T-helper 2 cell treated with Interferon-gamma antibody and Interleukin-4, amounts not matched to agents 5 μg/mL and 100 μg/mL, for 36 hours (primary cell): ENCODE measurements around the gene GET4.
"Not testable (repeated sequence)": the region's sequence is repeated elsewhere in the genome, so short reads cannot be mapped to it uniquely, and the experiment has no call there.

Source experiments
- DNase-seq: peaks from one replicate; pipeline ENCODE4 v3.0.0; 2021; ENCODE audit warnings: low spot score
- H3K27ac Mint-ChIP-seq: one replicate; pipeline ENCODE4 v1.8.0; 2021; ENCODE audit warnings: mild to moderate bottlenecking, mixed read lengths
- H3K27me3 Mint-ChIP-seq: one replicate; pipeline ENCODE4 v1.8.0; 2021; ENCODE audit warnings: low read depth, mixed read lengths
- H3K36me3 Mint-ChIP-seq: one replicate; pipeline ENCODE4 v1.8.0; 2021; ENCODE audit warnings: low read depth, mixed read lengths
- H3K4me1 Mint-ChIP-seq: one replicate; pipeline ENCODE4 v1.8.0; 2021; ENCODE audit warnings: low read depth, mixed read lengths
- H3K4me3 Mint-ChIP-seq: one replicate; pipeline ENCODE4 v1.8.0; 2022; ENCODE audit warnings: mild to moderate bottlenecking, moderate library complexity, mixed read lengths
- H3K9me3 Mint-ChIP-seq: one replicate; pipeline ENCODE4 v1.8.0; 2021; ENCODE audit warnings: mixed read lengths

The GET4 gene

DNA sequence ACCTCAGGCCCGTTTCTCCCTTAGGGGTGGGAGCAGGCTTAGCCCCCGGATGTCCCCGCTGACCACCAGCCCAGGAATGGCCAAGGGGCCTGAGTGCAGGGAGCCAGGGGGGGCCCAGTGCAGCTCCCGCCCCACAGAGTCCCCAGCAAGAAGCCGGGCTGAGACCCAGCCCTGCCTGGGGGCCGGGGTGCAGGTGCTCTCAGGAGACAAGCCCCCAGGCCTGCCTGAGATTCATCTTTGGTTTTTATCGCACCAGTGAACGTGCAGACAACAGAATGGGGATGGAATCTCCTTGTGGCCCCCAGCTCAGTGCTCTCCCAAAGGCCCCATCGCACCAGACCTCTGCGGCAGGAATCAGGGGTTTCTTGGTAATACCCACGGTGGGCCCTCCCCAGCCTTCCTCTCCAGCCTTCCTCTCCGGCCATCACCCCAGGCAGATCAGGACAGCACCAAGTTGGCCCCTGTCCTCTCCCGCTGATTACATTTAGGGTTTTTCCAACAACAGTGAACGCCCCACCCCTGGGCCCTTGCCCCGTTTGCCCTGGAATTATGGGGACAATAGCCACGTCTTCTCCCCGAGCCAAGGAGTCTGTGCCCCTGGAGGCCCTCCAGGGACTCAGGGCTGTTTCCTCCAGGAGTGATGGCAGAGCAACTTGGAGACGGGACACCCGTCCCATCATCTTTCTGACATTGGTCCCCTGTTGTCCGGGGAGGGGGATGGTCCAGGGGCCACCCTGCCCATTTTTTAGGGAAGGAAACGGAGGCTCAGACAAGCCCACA, 55.7 kb downstream of the GET4 start:
- DNase-seq: no peak
- H3K4me1 Mint-ChIP-seq: peaks cover 20% of the 10 kb centered on the region
- H3K36me3 Mint-ChIP-seq: peaks cover 9% of the 10 kb centered on the region
- no peaks in the 10 kb centered on the region for H3K9me3 Mint-ChIP-seq
- no peak overlapping the region for H3K4me3 Mint-ChIP-seq
- H3K27ac Mint-ChIP-seq: peak overlapping the region; percentile 41
- no peaks in the 10 kb centered on the region for H3K27me3 Mint-ChIP-seq

GRCh38 chr7:932651-932975, 56.3 kb downstream of the GET4 start:
- H3K27ac Mint-ChIP-seq: no peak overlapping the region
- no peak overlapping the region for H3K4me3 Mint-ChIP-seq
- H3K9me3 Mint-ChIP-seq: no peaks in the 10 kb centered on the region
- H3K4me1 Mint-ChIP-seq: peaks cover 20% of the 10 kb centered on the region
- no peaks in the 10 kb centered on the region for H3K27me3 Mint-ChIP-seq
- H3K36me3 Mint-ChIP-seq: peaks cover 9% of the 10 kb centered on the region
- no peak for DNase-seq

GRCh38 chr7:934469-935163, 58.3 kb downstream of the GET4 start:
- Mint-ChIP-seq H3K9me3 (no peaks in the 10 kb centered on the region), H3K27me3 (no peaks in the 10 kb centered on the region), H3K36me3 (peaks cover 3% of the 10 kb centered on the region), H3K4me3 (no peak overlapping the region), H3K4me1 (peaks cover 10% of the 10 kb centered on the region), H3K27ac (no peak overlapping the region)
- no peak for DNase-seq

- Mint-ChIP-seq H3K27me3 (no peaks in the 10 kb centered on the region), H3K4me3 (no peak overlapping the region), H3K4me1 (peaks cover 7% of the 10 kb centered on the region), H3K27ac (no peak overlapping the region), H3K9me3 (peaks cover 7% of the 10 kb centered on the region), H3K36me3 (peaks cover 6% of the 10 kb centered on the region)
- DNase-seq: no peak
These were observed 59.0 kb downstream of the GET4 start for GRCh38 chr7:935164-935873.

DNA sequence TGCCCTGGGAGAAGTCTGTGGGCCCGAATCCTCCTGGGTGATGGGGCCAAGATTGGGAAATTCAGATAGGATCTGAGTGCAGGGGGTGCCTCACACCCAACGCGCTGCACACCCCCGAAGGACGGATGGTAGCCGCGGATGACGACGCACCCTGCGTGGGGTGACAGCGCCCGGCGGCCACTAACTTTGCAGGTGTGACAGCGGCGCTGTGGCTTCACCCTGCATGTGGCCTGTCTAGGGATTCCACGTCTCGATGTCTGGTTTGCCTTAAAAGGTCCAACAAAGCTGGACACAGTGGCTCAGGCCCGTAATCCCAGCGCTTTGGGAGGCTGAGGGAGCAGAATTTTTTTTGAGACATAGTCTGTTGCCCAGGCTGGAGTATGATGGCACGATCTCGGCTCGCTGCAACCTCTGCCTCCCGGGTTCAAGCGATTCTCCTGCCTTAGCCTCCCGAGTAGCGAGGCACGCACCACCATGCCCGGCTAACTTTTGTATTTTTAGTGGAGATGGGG, 59.6 kb downstream of the GET4 start:
- Mint-ChIP-seq H3K4me1 (peaks cover 12% of the 10 kb centered on the region), H3K27ac (peak overlapping the region; percentile 41), H3K9me3 (peaks cover 13% of the 10 kb centered on the region), H3K4me3 (peak overlapping the region; percentile 29), H3K27me3 (peaks cover under 1% of the 10 kb centered on the region), H3K36me3 (peaks cover 6% of the 10 kb centered on the region)
- no peak for DNase-seq

- Mint-ChIP-seq H3K4me1 (peaks cover 14% of the 10 kb centered on the region), H3K27ac (peak overlapping the region; percentile 41), H3K27me3 (peaks cover 3% of the 10 kb centered on the region), H3K4me3 (peak overlapping the region; percentile 29), H3K9me3 (peaks cover 19% of the 10 kb centered on the region), H3K36me3 (peaks cover 6% of the 10 kb centered on the region)
- DNase-seq: peak; percentile 48
These were observed 60.2 kb downstream of the GET4 start for GRCh38 chr7:936386-937054.

DNA sequence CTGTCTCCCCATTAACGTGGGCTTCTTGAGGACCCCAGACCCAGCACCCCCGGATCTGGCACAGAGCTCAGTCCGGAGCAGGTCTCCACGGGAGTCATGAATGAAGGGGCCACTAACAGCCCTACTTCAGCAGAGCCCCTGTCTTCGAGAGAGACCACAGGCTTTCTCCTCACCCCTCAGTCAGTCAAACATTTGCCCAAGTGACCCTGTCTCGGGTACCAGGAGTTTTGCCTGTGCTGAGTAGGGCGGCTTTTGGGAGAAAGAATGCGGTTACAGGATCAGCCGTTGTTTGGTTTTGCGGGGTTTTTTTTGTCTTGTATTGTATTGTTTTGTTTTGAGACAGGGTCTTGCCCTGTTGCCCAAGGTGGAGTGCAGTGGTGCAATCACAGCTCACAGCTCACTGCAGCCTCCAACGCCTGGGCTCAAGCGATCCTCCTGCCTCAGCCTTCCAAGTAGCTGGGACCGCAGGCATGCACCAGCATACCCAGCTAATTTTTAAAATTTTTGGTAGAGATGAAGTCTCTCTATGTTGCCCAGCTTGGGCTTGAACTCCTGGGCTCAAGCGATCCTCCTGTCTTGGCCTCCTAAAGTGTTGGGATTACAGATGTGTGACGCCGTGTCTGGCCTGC, 61.6 kb downstream of the GET4 start:
- Mint-ChIP-seq H3K4me1 (peaks cover 17% of the 10 kb centered on the region), H3K36me3 (peaks cover 6% of the 10 kb centered on the region)
- no peak for DNase-seq

DNA sequence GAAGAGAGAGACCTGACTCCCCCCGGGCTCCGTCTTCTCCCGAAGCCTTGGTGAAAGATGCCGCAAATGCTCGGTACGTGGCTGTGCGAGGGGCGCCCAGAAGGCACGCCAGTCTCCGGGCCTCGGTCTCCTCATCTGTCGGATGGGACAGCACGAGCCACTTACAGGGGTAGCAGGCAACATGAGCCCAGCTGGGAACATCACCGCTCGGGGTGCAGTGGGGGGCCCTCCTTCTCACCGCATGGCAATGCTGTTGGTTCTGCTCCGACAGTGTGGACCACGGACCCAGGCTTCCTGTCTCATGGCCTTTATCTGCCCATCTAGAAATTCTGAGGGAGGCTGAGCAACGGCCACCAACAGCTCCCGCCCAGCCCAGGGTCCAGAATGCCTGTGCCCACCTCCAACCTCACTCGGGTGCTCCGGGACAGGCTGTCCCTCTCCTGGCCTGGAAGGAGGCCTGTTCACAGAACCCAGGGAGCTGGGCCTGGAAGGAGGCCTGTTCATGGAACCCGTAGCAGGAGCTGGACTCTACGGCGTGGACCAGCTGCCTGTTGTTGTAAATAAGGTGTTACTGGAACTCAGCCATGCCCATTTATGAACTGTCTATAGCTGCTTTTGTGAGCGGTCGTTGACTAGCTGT, 62.3 kb downstream of the GET4 start:
- Mint-ChIP-seq H3K27ac (no peak overlapping the region), H3K9me3 (peaks cover 23% of the 10 kb centered on the region), H3K27me3 (peaks cover 9% of the 10 kb centered on the region), H3K4me3 (no peak overlapping the region), H3K4me1 (peaks cover 17% of the 10 kb centered on the region), H3K36me3 (peaks cover 6% of the 10 kb centered on the region)
- DNase-seq: no peak

More for the DNA sequence above, 61.6 kb downstream of the GET4 start:
- Mint-ChIP-seq H3K4me3 (no peak overlapping the region), H3K27me3 (peaks cover 9% of the 10 kb centered on the region), H3K9me3 (peaks cover 23% of the 10 kb centered on the region), H3K27ac (peak overlapping the region; percentile 31)

GRCh38 chr7:939843-940242, 63.5 kb downstream of the GET4 start:
- H3K4me3 Mint-ChIP-seq: no peak overlapping the region
- peaks cover 9% of the 10 kb centered on the region for H3K27me3 Mint-ChIP-seq
- H3K36me3 Mint-ChIP-seq: peaks cover 6% of the 10 kb centered on the region
- no peak overlapping the region for H3K27ac Mint-ChIP-seq
- peaks cover 17% of the 10 kb centered on the region for H3K4me1 Mint-ChIP-seq
- H3K9me3 Mint-ChIP-seq: peaks cover 23% of the 10 kb centered on the region
- no peak for DNase-seq

GRCh38 chr7:940599-941408, 64.5 kb downstream of the GET4 start:
- H3K4me3 Mint-ChIP-seq: no peak overlapping the region
- peaks cover 23% of the 10 kb centered on the region for H3K9me3 Mint-ChIP-seq
- H3K36me3 Mint-ChIP-seq: peaks cover 6% of the 10 kb centered on the region
- H3K27me3 Mint-ChIP-seq: peaks cover 9% of the 10 kb centered on the region
- no peak for DNase-seq
- H3K27ac Mint-ChIP-seq: peak overlapping the region; percentile 24
- H3K4me1 Mint-ChIP-seq: peaks cover 17% of the 10 kb centered on the region

- H3K9me3 Mint-ChIP-seq: peaks cover 23% of the 10 kb centered on the region
- H3K4me1 Mint-ChIP-seq, H3K27me3 Mint-ChIP-seq, DNase-seq, H3K4me3 Mint-ChIP-seq, H3K27ac Mint-ChIP-seq, H3K36me3 Mint-ChIP-seq: not testable (repeated sequence)
These were observed 67.4 kb downstream of the GET4 start for GRCh38 chr7:943793-944192.

GRCh38 chr7:944744-945143, 68.4 kb downstream of the GET4 start:
- Mint-ChIP-seq H3K36me3 (peaks cover 5% of the 10 kb centered on the region), H3K4me1 (peaks cover 10% of the 10 kb centered on the region), H3K27ac (no peak overlapping the region), H3K4me3 (no peak overlapping the region), H3K9me3 (peaks cover 22% of the 10 kb centered on the region), H3K27me3 (peaks cover 9% of the 10 kb centered on the region)
- no peak for DNase-seq
